ENCODE results near the gene TST.
"Not testable (repeated sequence)": the region's sequence is repeated elsewhere in the genome, so short reads cannot be mapped to it uniquely, and the experiment has no call there.

The TST gene

GRCh38 chr22:37012262-37012904 is 6.9 kb downstream of the TST start:
- no peak for DNase-seq

GRCh38 chr22:37011472-37011871 is 7.8 kb downstream of the TST start:
- no peak for DNase-seq

- DNase-seq = no peak
These were observed 8.3 kb downstream of the TST start for GRCh38 chr22:37010976-37011375.

GRCh38 chr22:37010174-37010573 is 9.1 kb downstream of the TST start:
- no peak for DNase-seq

GRCh38 chr22:37009490-37009889 is 9.8 kb downstream of the TST start:
- no peak for DNase-seq

- no peak for DNase-seq
These were observed 10.9 kb downstream of the TST start for GRCh38 chr22:37008365-37008764.

- no peak for DNase-seq
These were observed 11.6 kb downstream of the TST start for GRCh38 chr22:37007651-37008050.

GRCh38 chr22:37002633-37003032 is 16.6 kb downstream of the TST start:
- DNase-seq = no peak

- DNase-seq = no peak
These were observed 17.4 kb downstream of the TST start for GRCh38 chr22:37001826-37002225.

- no peak for DNase-seq
These were observed 18.3 kb downstream of the TST start for GRCh38 chr22:37000676-37001534.

GRCh38 chr22:36999463-36999862 is 19.8 kb downstream of the TST start:
- DNase-seq = no peak

GRCh38 chr22:36998620-36999351 is 20.5 kb downstream of the TST start:
- no peak for DNase-seq

GRCh38 chr22:36997746-36998145 is 21.5 kb downstream of the TST start:
- no peak for DNase-seq

- DNase-seq = no peak
These were observed 28.0 kb downstream of the TST start for GRCh38 chr22:36991206-36991605.

GRCh38 chr22:36990457-36990856 is 28.8 kb downstream of the TST start:
- DNase-seq = no peak

GRCh38 chr22:36989012-36989411 is 30.2 kb downstream of the TST start:
- not testable (repeated sequence) for DNase-seq

GRCh38 chr22:36988075-36988832 is 31.0 kb downstream of the TST start:
- DNase-seq = no peak

GRCh38 chr22:36986242-36986821 is 32.9 kb downstream of the TST start:
- DNase-seq = no peak

GRCh38 chr22:36985211-36985889 is 33.9 kb downstream of the TST start:
- no peak for DNase-seq

- no peak for DNase-seq
These were observed 37.1 kb downstream of the TST start for GRCh38 chr22:36982136-36982535.

GRCh38 chr22:36981247-36981775 is 37.9 kb downstream of the TST start:
- no peak for DNase-seq

Measured in stimulated activated naive CD4-positive, alpha-beta T cell treated with Interleukin-2 at 50 U/mL for 16 hours (primary cell).